A549 (cell line): ENCODE results near the gene XK. TPM values are rescaled to one million over a fixed set of nuclear protein-coding genes. Genes with fewer than 3 reads are reported as not detected.

ENCODE experiments used
- ATAC-seq, 2 experiments: fragments of 200-7000 bp in 1 of 2; fragments of >200 bp in 1 of 2; cut with Nextera tagmentation in 1 of 2; cut with Tn5 transposase in 1 of 2; 3 replicates each; pipeline versions ENCODE4 v1.8.0 to v1.9.1; 2018 to 2020; ENCODE audit warnings: mild to moderate bottlenecking in 1 of 2, moderate library complexity in 1 of 2
- CTCF ChIA-PET: fragments of 300-600 bp; sonication (Branson Sonifier 250); formaldehyde crosslinking; extraction: SDS; loops from one replicate; lab custom pipeline; 2021; ENCODE audit warnings: antibody characterized with exemption, inconsistent platforms; lab: Yijun Ruan, JAX
- POLR2A ChIA-PET: fragments of 350-600 bp; formaldehyde crosslinking; extraction: SDS; loops from one replicate; lab custom pipeline; 2021; ENCODE audit warnings: antibody characterized with exemption, inconsistent platforms; lab: Yijun Ruan, JAX
- DNase-seq, 2 experiments: peaks; one replicate each; pipeline versions ENCODE4 v3.0.0 to v3.0.0-alpha.2; 2011 to 2016; ENCODE audit warnings: low read depth in 1 of 2, low spot score in 1 of 2
- FAIRE-seq: peaks from 2 replicates; lab custom pipeline; 2011; peaks lifted over from hg19 to GRCh38; lab: Jason Lieb, UNC
- H3K27ac ChIP-seq, 2 experiments: fragments of >200 bp; sonication (Bioruptor Twin); formaldehyde crosslinking; 3 replicates each; pipeline ENCODE4 v1.5.1; 2016 to 2017
- H3K4me1 ChIP-seq: fragments of >200 bp; sonication (Bioruptor Twin); formaldehyde crosslinking; 3 replicates; pipeline ENCODE4 v1.6.1; 2016
- H3K4me2 ChIP-seq: fragments of >200 bp; sonication (Bioruptor Twin); formaldehyde crosslinking; 3 replicates; pipeline ENCODE4 v1.6.1; 2016
- H3K4me3 ChIP-seq: fragments of >200 bp; sonication (Bioruptor Twin); formaldehyde crosslinking; 3 replicates; pipeline ENCODE4 v1.5.1; 2016
- H3K9me3 ChIP-seq: fragments of >200 bp; sonication (Bioruptor Twin); formaldehyde crosslinking; 3 replicates; pipeline ENCODE4 v1.6.1; 2016
- BHLHE40 ChIP-seq: IDR thresholded peaks from 2 replicates; pipeline ENCODE4 v1.6.1; 2012; ENCODE audit warnings: low read depth, low read length, inconsistent platforms
- CBX2 ChIP-seq: fragments of 200-600 bp; sonication (generic); IDR thresholded peaks from 2 replicates; pipeline ENCODE4 v1.6.1; 2016; ENCODE audit warnings: low read depth, mild to moderate bottlenecking, borderline replicate concordance
- CBX8 ChIP-seq: fragments of 200-600 bp; sonication (generic); IDR thresholded peaks from 2 replicates; pipeline ENCODE4 v1.6.1; 2016
- CHD4 ChIP-seq: fragments of 200-600 bp; sonication (generic); IDR thresholded peaks from 2 replicates; pipeline ENCODE4 v1.6.1; 2016; ENCODE audit warnings: antibody characterized with exemption, mild to moderate bottlenecking, borderline replicate concordance
- EHF ChIP-seq: fragments of 250-450 bp; sonication (Bioruptor Pico); IDR thresholded peaks from 2 replicates; pipeline ENCODE4 v1.5.0; 2020; ENCODE audit warnings: mild to moderate bottlenecking
- ESRRA ChIP-seq: fragments of 150-350 bp; IDR thresholded peaks from 2 replicates; pipeline ENCODE4 v1.6.1; 2014; ENCODE audit warnings: mild to moderate bottlenecking, low read length, borderline replicate concordance
- FOSB ChIP-seq: fragments of 250-450 bp; sonication (Bioruptor Pico); IDR thresholded peaks from 2 replicates; pipeline ENCODE4 v1.5.0; 2020; ENCODE audit warnings: mild to moderate bottlenecking, moderate library complexity
- GATA3 ChIP-seq: IDR thresholded peaks from 2 replicates; pipeline ENCODE4 v1.6.1; 2012; ENCODE audit warnings: borderline replicate concordance
- HDAC2 ChIP-seq: fragments of 200-600 bp; sonication (generic); IDR thresholded peaks from 2 replicates; pipeline ENCODE4 v1.6.1; 2016
- HOXB13 ChIP-seq: fragments of 250-450 bp; sonication (Bioruptor Pico); IDR thresholded peaks from 2 replicates; pipeline ENCODE4 v1.5.0; 2020; ENCODE audit warnings: low read depth, mild to moderate bottlenecking, moderate library complexity
- MAFK ChIP-seq: fragments of 450-650 bp; IDR thresholded peaks from 2 replicates; pipeline ENCODE4 v1.6.1; 2014; ENCODE audit not compliant: partially characterized antibody
- MAX ChIP-seq: IDR thresholded peaks from 2 replicates; pipeline ENCODE4 v1.6.1; 2012
- MAZ ChIP-seq: fragments of 150-350 bp; IDR thresholded peaks from 2 replicates; pipeline ENCODE4 v1.6.1; 2014; ENCODE audit warnings: antibody characterized with exemption, low read depth, low read length, borderline replicate concordance
- MYC ChIP-seq: IDR thresholded peaks from 2 replicates; pipeline ENCODE4 v1.6.1; 2012; ENCODE audit warnings: mild to moderate bottlenecking, inconsistent platforms, low read length, improper control_type of control experiment, borderline replicate concordance
- NPAS2 ChIP-seq: fragments of 250-450 bp; sonication (Bioruptor Pico); IDR thresholded peaks from 2 replicates; pipeline ENCODE4 v1.8.0; 2022; ENCODE audit warnings: mild to moderate bottlenecking, moderate library complexity, borderline replicate concordance
- PHF8 ChIP-seq: fragments of 200-600 bp; sonication (generic); IDR thresholded peaks from 2 replicates; pipeline ENCODE4 v1.6.1; 2016; ENCODE audit warnings: low read depth, mild to moderate bottlenecking, antibody characterized with exemption, moderate library complexity, borderline replicate concordance
- POLR2A ChIP-seq: IDR thresholded peaks from 2 replicates; pipeline ENCODE4 v1.6.1; 2012; ENCODE audit warnings: mild to moderate bottlenecking, low read length
- POLR2AphosphoS2 ChIP-seq: conservative IDR thresholded peaks from 2 replicates; pipeline ENCODE4 v1.6.1; 2012; ENCODE audit warnings: low read length, improper control_type of control experiment, inconsistent platforms
- RCOR1 ChIP-seq: fragments of 150-350 bp; IDR thresholded peaks from 2 replicates; pipeline ENCODE4 v1.6.1; 2014; ENCODE audit warnings: antibody characterized with exemption, low read length, low read depth
- RFX5 ChIP-seq: fragments of 450-650 bp; IDR thresholded peaks from 2 replicates; pipeline ENCODE4 v1.7.1; 2014; ENCODE audit warnings: antibody characterized with exemption, mild to moderate bottlenecking, moderate library complexity
- SMC3 ChIP-seq: fragments of >200 bp; sonication (Bioruptor Twin); formaldehyde crosslinking; IDR thresholded peaks from 3 replicates; pipeline ENCODE4 v1.6.1; 2018; ENCODE audit warnings: inconsistent platforms
- TP53 ChIP-seq: fragments of 250-450 bp; sonication (Bioruptor Pico); IDR thresholded peaks from 2 replicates; pipeline ENCODE4 v1.5.0; 2021; ENCODE audit warnings: mild to moderate bottlenecking, moderate library complexity
- USF2 ChIP-seq: fragments of 450-650 bp; IDR thresholded peaks from 2 replicates; pipeline ENCODE4 v1.6.1; 2014; ENCODE audit warnings: antibody characterized with exemption
- ZSCAN20 ChIP-seq: fragments of 250-450 bp; sonication (Bioruptor Pico); IDR thresholded peaks from 2 replicates; pipeline ENCODE4 v1.8.0; 2022; ENCODE audit warnings: mild to moderate bottlenecking, moderate library complexity
- whole genome bisulfite sequencing: methylation state at CpG from one replicate; pipeline ENCODE4 v1.1.6; 2017; ENCODE audit errors: missing lambda C conversion rate; 5-methylcytosine and 5-hydroxymethylcytosine counted together
- polyA plus RNA-seq, 4 experiments: library from polyadenylated mRNA; depleted of rRNA in 3 of 4; stranded (reverse); fragments of >200 nt; fragmentation: RNase III in 1 of 4; extraction: RNeasy Plus Mini Kit Qiagen cat#74134 plus additional on column Dnase treatment in 1 of 4; gene quantifications; 2 replicates in 3 of 4; 3 replicates in 1 of 4; pipeline ENCODE4 v1.2.3, GENCODE V29; 2011 to 2017
- TF ChIP-seq, protein P1 (sequence below): fragments of 250-450 bp; sonication (Bioruptor Pico); IDR thresholded peaks from 2 replicates; pipeline ENCODE4 v1.5.0; 2020; ENCODE audit warnings: low read depth, mild to moderate bottlenecking, moderate library complexity
- TF ChIP-seq, protein P2 (sequence below): fragments of >200 bp; sonication (Bioruptor Twin); formaldehyde crosslinking; IDR thresholded peaks from 3 replicates; pipeline ENCODE4 v1.6.1; 2016
- TF ChIP-seq, protein P3 (sequence below): fragments of >200 bp; sonication (Bioruptor Twin); formaldehyde crosslinking; IDR thresholded peaks from 3 replicates; pipeline ENCODE4 v1.5.1; 2016

The XK gene
- polyA plus RNA-seq, 2 of the 4 experiments (the other 2 are of a cell fraction): 0.34 to 1.2 TPM

- TF ChIP-seq RFX5 (no peak), MYC (no peak)
- TF ChIP-seq, all 56 proteins: peak for 0
Observed at GRCh38 chrX:37667141-37667540, 18.4 kb upstream of the XK start (continued).

GRCh38 chrX:37672563-37672962 is 13.0 kb upstream of the XK start:
- no peaks in the 10 kb centered on the region for H3K9me3 ChIP-seq
- H3K4me3 ChIP-seq: no peak overlapping the region
- no peak overlapping the region for H3K27ac ChIP-seq
- ATAC-seq (no peak), DNase-seq (no peak), FAIRE-seq (no peak)
- CTCF ChIA-PET: no interaction called here
- H3K4me1 ChIP-seq: no peaks in the 10 kb centered on the region
- no peak for TF ChIP-seq FOSB (CRISPR knock-in tag)
- TF ChIP-seq, protein P1, sequence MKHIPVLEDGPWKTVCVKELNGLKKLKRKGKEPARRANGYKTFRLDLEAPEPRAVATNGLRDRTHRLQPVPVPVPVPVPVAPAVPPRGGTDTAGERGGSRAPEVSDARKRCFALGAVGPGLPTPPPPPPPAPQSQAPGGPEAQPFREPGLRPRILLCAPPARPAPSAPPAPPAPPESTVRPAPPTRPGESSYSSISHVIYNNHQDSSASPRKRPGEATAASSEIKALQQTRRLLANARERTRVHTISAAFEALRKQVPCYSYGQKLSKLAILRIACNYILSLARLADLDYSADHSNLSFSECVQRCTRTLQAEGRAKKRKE: no peak
- no peak for TF ChIP-seq PHF8
- no peak for TF ChIP-seq RFX5
- no peak for TF ChIP-seq CHD4
- TF ChIP-seq ZSCAN20: no peak
- TF ChIP-seq MAX: no peak
- no peak for TF ChIP-seq POLR2AphosphoS2
- TF ChIP-seq ESRRA: no peak
- TF ChIP-seq, protein P2, sequence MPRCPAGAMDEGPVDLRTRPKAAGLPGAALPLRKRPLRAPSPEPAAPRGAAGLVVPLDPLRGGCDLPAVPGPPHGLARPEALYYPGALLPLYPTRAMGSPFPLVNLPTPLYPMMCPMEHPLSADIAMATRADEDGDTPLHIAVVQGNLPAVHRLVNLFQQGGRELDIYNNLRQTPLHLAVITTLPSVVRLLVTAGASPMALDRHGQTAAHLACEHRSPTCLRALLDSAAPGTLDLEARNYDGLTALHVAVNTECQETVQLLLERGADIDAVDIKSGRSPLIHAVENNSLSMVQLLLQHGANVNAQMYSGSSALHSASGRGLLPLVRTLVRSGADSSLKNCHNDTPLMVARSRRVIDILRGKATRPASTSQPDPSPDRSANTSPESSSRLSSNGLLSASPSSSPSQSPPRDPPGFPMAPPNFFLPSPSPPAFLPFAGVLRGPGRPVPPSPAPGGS: no peak
- TF ChIP-seq TP53 (CRISPR knock-in tag): no peak
- no peak for TF ChIP-seq CBX8
- no peak for TF ChIP-seq MAZ
- H3K4me2 ChIP-seq: no peak overlapping the region
- POLR2A ChIA-PET: no interaction called here
- WGBS: 17% methylated on average over 4 of the region's 4 CpGs

- Histone ChIP-seq H3K4me1 (no peaks in the 10 kb centered on the region), H3K27ac (no peak overlapping the region), H3K9me3 (no peaks in the 10 kb centered on the region), H3K4me3 (no peak overlapping the region), H3K4me2 (no peak overlapping the region)
- DNase-seq: no peak
- ChIA-PET POLR2A (no interaction called here), CTCF (no interaction called here)
- TF ChIP-seq BHLHE40: no peak
- no peak for TF ChIP-seq SMC3
- no peak for TF ChIP-seq CBX8
- no peak for TF ChIP-seq USF2
- TF ChIP-seq POLR2A: no peak
- no peak for TF ChIP-seq CBX2
- TF ChIP-seq HDAC2: no peak
- TF ChIP-seq POLR2AphosphoS2: no peak
- no peak for TF ChIP-seq ESRRA
- no peak for TF ChIP-seq RCOR1
- TF ChIP-seq CHD4: no peak
- TF ChIP-seq EHF: no peak
- no peak for TF ChIP-seq MAFK
- no peak for TF ChIP-seq NPAS2 (CRISPR knock-in tag)
- no peak for TF ChIP-seq GATA3
- no peak for TF ChIP-seq HOXB13 (CRISPR knock-in tag)
- no peak for TF ChIP-seq PHF8
- TF ChIP-seq MYC: no peak
- TF ChIP-seq, protein P2: no peak
- TF ChIP-seq, protein P3, sequence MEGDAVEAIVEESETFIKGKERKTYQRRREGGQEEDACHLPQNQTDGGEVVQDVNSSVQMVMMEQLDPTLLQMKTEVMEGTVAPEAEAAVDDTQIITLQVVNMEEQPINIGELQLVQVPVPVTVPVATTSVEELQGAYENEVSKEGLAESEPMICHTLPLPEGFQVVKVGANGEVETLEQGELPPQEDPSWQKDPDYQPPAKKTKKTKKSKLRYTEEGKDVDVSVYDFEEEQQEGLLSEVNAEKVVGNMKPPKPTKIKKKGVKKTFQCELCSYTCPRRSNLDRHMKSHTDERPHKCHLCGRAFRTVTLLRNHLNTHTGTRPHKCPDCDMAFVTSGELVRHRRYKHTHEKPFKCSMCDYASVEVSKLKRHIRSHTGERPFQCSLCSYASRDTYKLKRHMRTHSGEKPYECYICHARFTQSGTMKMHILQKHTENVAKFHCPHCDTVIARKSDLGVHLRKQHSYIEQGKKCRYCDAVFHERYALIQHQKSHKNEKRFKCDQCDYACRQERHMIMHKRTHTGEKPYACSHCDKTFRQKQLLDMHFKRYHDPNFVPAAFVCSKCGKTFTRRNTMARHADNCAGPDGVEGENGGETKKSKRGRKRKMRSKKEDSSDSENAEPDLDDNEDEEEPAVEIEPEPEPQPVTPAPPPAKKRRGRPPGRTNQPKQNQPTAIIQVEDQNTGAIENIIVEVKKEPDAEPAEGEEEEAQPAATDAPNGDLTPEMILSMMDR: no peak
- no peak for ATAC-seq
- FAIRE-seq: no peak
Observed at GRCh38 chrX:37676811-37677210, 8.8 kb upstream of the XK start.
